AG04449 (cell line): ENCODE results near the gene PRDM16.

ENCODE experiments used
- CTCF ChIA-PET: fragments of 350-600 bp; formaldehyde crosslinking; extraction: SDS; loops from one replicate; lab custom pipeline; 2021; ENCODE audit warnings: antibody characterized with exemption; lab: Yijun Ruan, JAX
- POLR2A ChIA-PET: fragments of 400-600, 350-600 bp; formaldehyde crosslinking; extraction: SDS; loops from one replicate; lab custom pipeline; 2020; ENCODE audit warnings: antibody characterized with exemption, inconsistent platforms; lab: Yijun Ruan, JAX
- DNase-seq: peaks from one replicate; pipeline ENCODE4 v3.0.0-alpha.2; 2010; ENCODE audit warnings: low read depth, low spot score
- H3K4me3 ChIP-seq: 2 replicates; pipeline ENCODE4 v1.5.1; 2011; ENCODE audit warnings: low read depth, mild to moderate bottlenecking, control low read depth, low read length
- TF ChIP-seq, protein P1 (sequence below): IDR thresholded peaks from one replicate; pipeline ENCODE4 v1.5.1; 2011; ENCODE audit warnings: mild to moderate bottlenecking, moderate library complexity, low read length, control low read depth, inconsistent platforms; ENCODE audit not compliant: insufficient read depth; ENCODE audit errors: missing control alignments

PRDM16 gene

GRCh38 chr1:3296326-3296725 lies 227.3 kb downstream of the PRDM16 start:
- no peak for DNase-seq
- ChIA-PET CTCF (interaction anchor here (0.6 kb wide), 1 partner anchor 236 kb away, joined by 3 read pairs; no protein-coding TSS in a partner anchor), POLR2A (no interaction called here)
- TF ChIP-seq, protein P1, sequence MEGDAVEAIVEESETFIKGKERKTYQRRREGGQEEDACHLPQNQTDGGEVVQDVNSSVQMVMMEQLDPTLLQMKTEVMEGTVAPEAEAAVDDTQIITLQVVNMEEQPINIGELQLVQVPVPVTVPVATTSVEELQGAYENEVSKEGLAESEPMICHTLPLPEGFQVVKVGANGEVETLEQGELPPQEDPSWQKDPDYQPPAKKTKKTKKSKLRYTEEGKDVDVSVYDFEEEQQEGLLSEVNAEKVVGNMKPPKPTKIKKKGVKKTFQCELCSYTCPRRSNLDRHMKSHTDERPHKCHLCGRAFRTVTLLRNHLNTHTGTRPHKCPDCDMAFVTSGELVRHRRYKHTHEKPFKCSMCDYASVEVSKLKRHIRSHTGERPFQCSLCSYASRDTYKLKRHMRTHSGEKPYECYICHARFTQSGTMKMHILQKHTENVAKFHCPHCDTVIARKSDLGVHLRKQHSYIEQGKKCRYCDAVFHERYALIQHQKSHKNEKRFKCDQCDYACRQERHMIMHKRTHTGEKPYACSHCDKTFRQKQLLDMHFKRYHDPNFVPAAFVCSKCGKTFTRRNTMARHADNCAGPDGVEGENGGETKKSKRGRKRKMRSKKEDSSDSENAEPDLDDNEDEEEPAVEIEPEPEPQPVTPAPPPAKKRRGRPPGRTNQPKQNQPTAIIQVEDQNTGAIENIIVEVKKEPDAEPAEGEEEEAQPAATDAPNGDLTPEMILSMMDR = no peak
- no peak overlapping the region for H3K4me3 ChIP-seq

DNA sequence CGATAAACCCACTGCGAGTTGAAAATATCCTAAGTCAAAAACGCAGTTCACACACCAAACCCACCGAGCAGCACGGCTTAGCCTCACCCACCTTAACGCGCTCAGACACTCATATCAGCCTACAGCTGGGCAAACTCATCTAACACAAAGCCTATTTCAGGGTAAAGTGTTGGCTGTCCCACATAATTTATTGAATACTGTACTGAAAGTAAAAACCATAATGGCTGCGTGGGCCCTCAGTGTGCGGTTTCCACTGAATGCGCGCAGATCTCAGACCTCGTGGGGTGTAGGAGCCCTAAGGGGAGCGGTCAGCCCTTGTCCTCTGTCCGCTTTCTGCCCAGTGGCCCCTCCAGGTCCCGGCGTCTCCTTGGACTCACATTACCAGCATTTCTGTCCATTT lies 227.8 kb downstream of the PRDM16 start:
- no peak for DNase-seq
- TF ChIP-seq, protein P1 = no peak
- H3K4me3 ChIP-seq = no peak overlapping the region
- POLR2A ChIA-PET = no interaction called here
- CTCF ChIA-PET = interaction anchor here (0.6 kb wide), 1 partner anchor 236 kb away, joined by 3 read pairs; no protein-coding TSS in a partner anchor

- ChIA-PET POLR2A (no interaction called here), CTCF (no interaction called here)
- TF ChIP-seq, protein P1 = no peak
- no peak overlapping the region for H3K4me3 ChIP-seq
- DNase-seq = no peak
Measured at GRCh38 chr1:3297756-3298155, 228.8 kb downstream of the PRDM16 start.

GRCh38 chr1:3298197-3298596 lies 229.2 kb downstream of the PRDM16 start:
- CTCF ChIA-PET = no interaction called here
- no peak overlapping the region for H3K4me3 ChIP-seq
- DNase-seq = no peak
- POLR2A ChIA-PET = no interaction called here
- TF ChIP-seq, protein P1 = no peak

DNA sequence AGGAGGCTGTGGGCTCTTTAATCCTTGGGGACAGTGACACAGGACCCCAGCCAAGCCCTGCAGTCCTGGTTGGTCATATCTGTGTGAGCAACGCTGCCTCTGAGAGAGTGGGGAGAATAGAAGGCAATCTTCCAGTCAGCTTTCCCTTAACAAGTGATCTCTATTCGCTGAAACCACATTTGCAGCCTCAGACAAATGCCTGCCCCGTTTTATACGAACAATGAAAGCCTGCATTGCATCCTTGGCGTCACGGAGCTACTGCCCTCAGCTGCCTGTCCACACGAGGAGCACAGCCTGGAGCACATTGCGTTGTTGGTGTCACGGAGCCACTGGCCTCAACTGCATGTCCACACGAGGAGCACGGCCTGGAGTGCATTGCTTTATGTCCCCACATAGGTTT lies 235.2 kb downstream of the PRDM16 start:
- DNase-seq = no peak
- ChIA-PET POLR2A (no interaction called here), CTCF (no interaction called here)
- no peak overlapping the region for H3K4me3 ChIP-seq
- TF ChIP-seq, protein P1 = no peak

DNA sequence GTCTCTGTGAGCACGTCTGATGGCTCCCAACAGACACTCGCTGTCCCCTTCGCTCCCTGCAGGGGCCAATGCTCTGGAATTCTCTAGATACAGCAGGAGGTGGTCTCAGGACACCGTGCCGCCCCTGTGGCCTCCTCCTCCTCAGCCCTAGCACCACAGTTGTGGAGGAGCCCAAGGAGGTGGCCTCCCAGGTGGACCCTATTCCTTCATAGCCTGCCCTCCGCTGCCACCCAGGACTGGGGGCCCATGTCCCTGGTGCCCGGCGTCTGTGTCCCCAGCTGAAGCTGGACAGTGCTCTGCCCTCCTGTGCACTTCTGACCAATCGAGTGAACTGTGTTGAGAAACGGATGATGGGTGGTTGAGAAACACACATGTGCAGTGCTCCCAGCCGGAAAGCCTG lies 235.7 kb downstream of the PRDM16 start:
- TF ChIP-seq, protein P1 = no peak
- H3K4me3 ChIP-seq = no peak overlapping the region
- no peak for DNase-seq
- ChIA-PET POLR2A (no interaction called here), CTCF (no interaction called here)
